ENCODE results near the gene SLC12A8.

DNA sequence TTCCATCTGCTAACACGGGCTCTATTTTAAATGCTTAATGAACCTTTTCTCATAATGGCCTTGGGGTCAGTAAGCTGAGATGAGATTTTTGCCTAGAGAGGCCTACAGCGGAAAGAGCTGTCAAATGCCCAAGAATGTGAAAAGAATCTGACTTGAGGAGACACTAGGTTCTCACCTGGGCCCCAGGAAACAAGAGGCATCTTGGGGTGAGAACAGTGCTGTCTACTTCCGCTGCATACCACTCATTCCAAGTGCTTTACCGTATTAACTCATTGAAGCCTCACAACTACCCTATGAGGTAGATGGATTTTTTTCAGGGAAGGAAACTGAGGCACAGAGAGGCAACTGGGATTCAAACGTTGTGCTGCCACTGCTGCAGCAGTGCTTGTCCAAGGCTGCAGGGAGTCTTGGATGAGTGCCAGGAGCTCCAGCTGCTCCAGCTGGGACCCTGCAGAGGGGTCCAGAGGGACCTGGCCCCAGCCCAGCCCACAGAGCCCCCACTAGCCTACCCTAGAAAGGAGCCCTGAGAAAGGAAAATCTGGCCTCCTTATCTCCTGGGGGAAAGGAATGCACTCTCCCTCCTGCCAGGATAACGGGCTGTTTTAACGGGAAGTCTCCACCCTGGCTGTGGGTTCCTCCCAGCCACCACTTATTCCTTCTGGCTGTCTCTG, 68.4 kb downstream of the SLC12A8 start:
- TF ChIP-seq, protein P1, sequence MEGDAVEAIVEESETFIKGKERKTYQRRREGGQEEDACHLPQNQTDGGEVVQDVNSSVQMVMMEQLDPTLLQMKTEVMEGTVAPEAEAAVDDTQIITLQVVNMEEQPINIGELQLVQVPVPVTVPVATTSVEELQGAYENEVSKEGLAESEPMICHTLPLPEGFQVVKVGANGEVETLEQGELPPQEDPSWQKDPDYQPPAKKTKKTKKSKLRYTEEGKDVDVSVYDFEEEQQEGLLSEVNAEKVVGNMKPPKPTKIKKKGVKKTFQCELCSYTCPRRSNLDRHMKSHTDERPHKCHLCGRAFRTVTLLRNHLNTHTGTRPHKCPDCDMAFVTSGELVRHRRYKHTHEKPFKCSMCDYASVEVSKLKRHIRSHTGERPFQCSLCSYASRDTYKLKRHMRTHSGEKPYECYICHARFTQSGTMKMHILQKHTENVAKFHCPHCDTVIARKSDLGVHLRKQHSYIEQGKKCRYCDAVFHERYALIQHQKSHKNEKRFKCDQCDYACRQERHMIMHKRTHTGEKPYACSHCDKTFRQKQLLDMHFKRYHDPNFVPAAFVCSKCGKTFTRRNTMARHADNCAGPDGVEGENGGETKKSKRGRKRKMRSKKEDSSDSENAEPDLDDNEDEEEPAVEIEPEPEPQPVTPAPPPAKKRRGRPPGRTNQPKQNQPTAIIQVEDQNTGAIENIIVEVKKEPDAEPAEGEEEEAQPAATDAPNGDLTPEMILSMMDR (IDR thresholded peaks at IDR 0.05), result no peak
- no peak for TF ChIP-seq POLR2A (IDR thresholded peaks at IDR 0.05)
- no peak for TF ChIP-seq POLR2AphosphoS5 (IDR thresholded peaks at IDR 0.05)
- no peak for TF ChIP-seq EP300 (IDR thresholded peaks at IDR 0.05; ENCODE audit: low read depth)
